Measurements from ENCODE around the gene SGIP1. TPM values are rescaled to one million over a fixed set of nuclear protein-coding genes. Genes with fewer than 3 reads are reported as not detected.

SGIP1 gene
- total and polyA plus RNA-seq, 2 of the 8 experiments (the other 6 are each of a cell fraction or from before 2014, with no cell fraction given), result 1.4 to 2.1 TPM

- Histone ChIP-seq H3K27me3 (replicated peaks in 1 of 4; ENCODE audit: control insufficient read depth in 3 of 4, extremely low read depth in 1 of 4, insufficient read depth in 3 of 4, low read length in 3 of 4) (peaks cover 0 to 1% (median 0%) of the 10 kb centered on the region in 4 experiments; a peak in 1 of 7 replicates), H4K20me1 (replicated peaks in 1 of 2; ENCODE audit: control insufficient read depth in 1 of 2, insufficient read depth in 2 of 2, low read length in 2 of 2) (peaks cover 0 to 1% of the 10 kb centered on the region in 2 experiments), H4K8ac (ENCODE audit: extremely low read depth, insufficient read depth, low read length) (no peak overlapping the region), H2BK20ac (ENCODE audit: low read length) (no peak overlapping the region), H2BK15ac (ENCODE audit: low read length) (no peak overlapping the region), H3K23me2 (ENCODE audit: low read depth, low read length) (no peaks in the 10 kb centered on the region), H3K9me3 (ENCODE audit: insufficient read depth in 2 of 2, low read depth in 1 of 2, low read length in 1 of 2) (no peaks in the 10 kb centered on the region), H3K14ac (ENCODE audit: insufficient read length) (no peak overlapping the region), H3K27ac (ENCODE audit: low read depth, low read length) (no peak overlapping the region), H2AK5ac (ENCODE audit: low read depth, low read length) (no peak overlapping the region), H3K4ac (replicated peaks; ENCODE audit: insufficient read length, low read depth, low read length) (no peak overlapping the region), H4K5ac (ENCODE audit: insufficient read length, low read depth, low read length) (no peak overlapping the region), H3K4me3 (ENCODE audit: extremely low read depth in 1 of 4, insufficient read depth in 2 of 4, low read depth in 3 of 4, low read length in 4 of 4) (no peak overlapping the region), H2BK120ac (replicated peaks; ENCODE audit: low read depth, low read length) (no peak overlapping the region), H2AFZ (ENCODE audit: low read length) (no peak overlapping the region), H3K79me1 (ENCODE audit: low read depth, low read length) (no peaks in the 10 kb centered on the region), H3K79me2 (ENCODE audit: control insufficient read depth in 1 of 2, insufficient read depth in 2 of 2, low read length in 2 of 2) (no peaks in the 10 kb centered on the region), H3K18ac (ENCODE audit: extremely low read depth, low read length) (no peak overlapping the region), H2BK5ac (ENCODE audit: low read depth, low read length) (no peak overlapping the region), H3K56ac (replicated peaks; ENCODE audit: insufficient read length, low read depth, low read length) (no peak overlapping the region), H4K91ac (replicated peaks; ENCODE audit: insufficient read length, low read length) (no peak overlapping the region), H3K23ac (ENCODE audit: insufficient read length) (no peak overlapping the region), H3K4me1 (replicated peaks in 1 of 4; ENCODE audit: control insufficient read depth in 3 of 4, insufficient read depth in 4 of 4, low read length in 3 of 4) (no peaks in the 10 kb centered on the region), H2BK12ac (ENCODE audit: low read depth, low read length) (no peak overlapping the region), H3K9ac (replicated peaks in 1 of 4; ENCODE audit: extremely low read depth in 1 of 4, low read depth in 3 of 4, low read length in 3 of 4) (no peak overlapping the region), H3K36me3 (ENCODE audit: control insufficient read depth in 2 of 4, insufficient read depth in 4 of 4, low read length in 3 of 4) (no peaks in the 10 kb centered on the region), H3K4me2 (ENCODE audit: insufficient read depth in 1 of 2, low read depth in 2 of 2, low read length in 2 of 2) (no peak overlapping the region)
- WGBS, 2 experiments (ENCODE audit: extremely low coverage in 1 of 2, insufficient coverage in 1 of 2, insufficient read length in 1 of 2, insufficient replicate concordance in 2 of 2, low coverage in 1 of 2, low lambda C conversion rate in 2 of 2, missing lambda C conversion rate in 1 of 2), result 84% methylated on average over 1 of the region's 1 CpG; no CpG with 5 or more reads in 1 of the 2 experiments
- DNase-seq (ENCODE audit: low read depth in 1 of 2, low spot score in 2 of 2) (no peak), FAIRE-seq (no peak)
- TF ChIP-seq HDAC2 (IDR thresholded peaks at IDR 0.05; ENCODE audit: borderline replicate concordance in 1 of 2, low read depth in 2 of 2, low read length in 2 of 2) (no peak), E2F6 (IDR thresholded peaks at IDR 0.05) (no peak), RXRA (IDR thresholded peaks at IDR 0.05; ENCODE audit: insufficient read depth, low read depth, low read length) (no peak), KDM4A (IDR thresholded peaks at IDR 0.05; ENCODE audit: low read depth, low read length, severe bottlenecking) (no peak)
- ChIA-PET CTCF (ENCODE audit: partially characterized antibody) (interaction anchor here (0.9 kb wide), 1 partner anchor 11 kb away, joined by 3 read pairs; no protein-coding TSS in a partner anchor), POLR2A (ENCODE audit: partially characterized antibody) (no interaction called here)
Measured at GRCh38 chr1:66492424-66492823, 41.5 kb upstream of the SGIP1 start.
